Esophagus muscularis mucosa (tissue), 3 donors: ENCODE data around the gene SPECC1.

Experiments
- POLR2A ChIP-seq: fragments of 450-650 bp; IDR thresholded peaks from one replicate; pipeline ENCODE4 v1.6.1; 2017; ENCODE audit warnings: antibody characterized with exemption, moderate library complexity, mild to moderate bottlenecking, low read depth
- POLR2AphosphoS5 ChIP-seq, 2 donors: sonication (generic); formaldehyde crosslinking; IDR thresholded peaks; one replicate each; pipeline ENCODE4 v1.6.1; 2017; ENCODE audit warnings: antibody characterized with exemption in 2 of 2
- TF ChIP-seq, protein P1 (sequence below), 3 experiments: fragments of 200-600 bp in 2 of 3; fragments of 450-650 bp in 1 of 3; sonication (generic) in 2 of 3; IDR thresholded peaks; one replicate each; pipeline ENCODE4 v1.5.1; 2017 to 2019; ENCODE audit warnings: antibody characterized with exemption in 3 of 3, mild to moderate bottlenecking in 2 of 3, moderate library complexity in 1 of 3

GRCh38 chr17:20310481-20310880 lies 301.3 kb downstream of the SPECC1 start:
- TF ChIP-seq, protein P1, sequence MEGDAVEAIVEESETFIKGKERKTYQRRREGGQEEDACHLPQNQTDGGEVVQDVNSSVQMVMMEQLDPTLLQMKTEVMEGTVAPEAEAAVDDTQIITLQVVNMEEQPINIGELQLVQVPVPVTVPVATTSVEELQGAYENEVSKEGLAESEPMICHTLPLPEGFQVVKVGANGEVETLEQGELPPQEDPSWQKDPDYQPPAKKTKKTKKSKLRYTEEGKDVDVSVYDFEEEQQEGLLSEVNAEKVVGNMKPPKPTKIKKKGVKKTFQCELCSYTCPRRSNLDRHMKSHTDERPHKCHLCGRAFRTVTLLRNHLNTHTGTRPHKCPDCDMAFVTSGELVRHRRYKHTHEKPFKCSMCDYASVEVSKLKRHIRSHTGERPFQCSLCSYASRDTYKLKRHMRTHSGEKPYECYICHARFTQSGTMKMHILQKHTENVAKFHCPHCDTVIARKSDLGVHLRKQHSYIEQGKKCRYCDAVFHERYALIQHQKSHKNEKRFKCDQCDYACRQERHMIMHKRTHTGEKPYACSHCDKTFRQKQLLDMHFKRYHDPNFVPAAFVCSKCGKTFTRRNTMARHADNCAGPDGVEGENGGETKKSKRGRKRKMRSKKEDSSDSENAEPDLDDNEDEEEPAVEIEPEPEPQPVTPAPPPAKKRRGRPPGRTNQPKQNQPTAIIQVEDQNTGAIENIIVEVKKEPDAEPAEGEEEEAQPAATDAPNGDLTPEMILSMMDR (IDR thresholded peaks at IDR 0.05), result no peak
- TF ChIP-seq POLR2AphosphoS5 (IDR thresholded peaks at IDR 0.05) (no peak), POLR2A (no peak)
